IMR-90 (cell line): ENCODE measurements around the gene LMOD2.

Source experiments
- CEBPB ChIP-seq: IDR thresholded peaks from 2 replicates; pipeline ENCODE4 v1.6.1; 2012; ENCODE audit warnings: low read depth, low read length, improper control_type of control experiment
- NFE2L2 ChIP-seq: fragments of 150-350 bp; IDR thresholded peaks from 2 replicates; pipeline ENCODE4 v1.6.1; 2016; ENCODE audit warnings: low read depth, mild to moderate bottlenecking, low read length
- POLR2A ChIP-seq: IDR thresholded peaks from 2 replicates; pipeline ENCODE4 v1.6.1; 2012; ENCODE audit warnings: mild to moderate bottlenecking, low read depth, low read length
- RAD21 ChIP-seq: IDR thresholded peaks from 2 replicates; pipeline ENCODE4 v1.6.1; 2012; ENCODE audit warnings: low read length, improper control_type of control experiment
- TF ChIP-seq, protein P1 (sequence below): conservative IDR thresholded peaks from 2 replicates; pipeline ENCODE4 v1.5.1; 2012; ENCODE audit warnings: mild to moderate bottlenecking, low read depth, low read length, improper control_type of control experiment
- TF ChIP-seq, protein P2 (sequence below): fragments of 150-350 bp; IDR thresholded peaks from 2 replicates; pipeline ENCODE4 v1.6.1; 2017; ENCODE audit warnings: mild to moderate bottlenecking, antibody characterized with exemption, low read length, low read depth

DNA sequence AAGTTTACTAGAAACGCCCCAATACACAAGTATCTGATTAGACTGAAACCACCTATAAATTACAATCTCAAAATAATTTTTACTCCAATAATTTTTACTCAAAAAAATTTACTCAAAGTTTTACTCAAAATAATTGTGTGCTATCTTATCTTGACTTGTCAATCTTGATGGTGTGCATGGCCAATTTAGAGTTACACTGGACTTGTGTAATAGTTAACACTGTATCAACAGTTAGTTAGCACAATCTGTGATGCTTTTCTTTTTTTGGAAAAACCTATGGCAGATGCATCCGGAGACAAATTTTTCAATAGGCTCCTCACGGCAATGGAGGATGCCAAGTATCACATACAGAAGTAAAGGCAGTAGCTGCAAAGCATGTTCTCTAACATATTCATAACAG, 24.9 kb downstream of the LMOD2 start:
- TF ChIP-seq, protein P1, sequence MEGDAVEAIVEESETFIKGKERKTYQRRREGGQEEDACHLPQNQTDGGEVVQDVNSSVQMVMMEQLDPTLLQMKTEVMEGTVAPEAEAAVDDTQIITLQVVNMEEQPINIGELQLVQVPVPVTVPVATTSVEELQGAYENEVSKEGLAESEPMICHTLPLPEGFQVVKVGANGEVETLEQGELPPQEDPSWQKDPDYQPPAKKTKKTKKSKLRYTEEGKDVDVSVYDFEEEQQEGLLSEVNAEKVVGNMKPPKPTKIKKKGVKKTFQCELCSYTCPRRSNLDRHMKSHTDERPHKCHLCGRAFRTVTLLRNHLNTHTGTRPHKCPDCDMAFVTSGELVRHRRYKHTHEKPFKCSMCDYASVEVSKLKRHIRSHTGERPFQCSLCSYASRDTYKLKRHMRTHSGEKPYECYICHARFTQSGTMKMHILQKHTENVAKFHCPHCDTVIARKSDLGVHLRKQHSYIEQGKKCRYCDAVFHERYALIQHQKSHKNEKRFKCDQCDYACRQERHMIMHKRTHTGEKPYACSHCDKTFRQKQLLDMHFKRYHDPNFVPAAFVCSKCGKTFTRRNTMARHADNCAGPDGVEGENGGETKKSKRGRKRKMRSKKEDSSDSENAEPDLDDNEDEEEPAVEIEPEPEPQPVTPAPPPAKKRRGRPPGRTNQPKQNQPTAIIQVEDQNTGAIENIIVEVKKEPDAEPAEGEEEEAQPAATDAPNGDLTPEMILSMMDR = no peak
- TF ChIP-seq NFE2L2 (no peak), RAD21 (no peak), POLR2A (no peak), CEBPB (no peak)
- TF ChIP-seq, protein P2, sequence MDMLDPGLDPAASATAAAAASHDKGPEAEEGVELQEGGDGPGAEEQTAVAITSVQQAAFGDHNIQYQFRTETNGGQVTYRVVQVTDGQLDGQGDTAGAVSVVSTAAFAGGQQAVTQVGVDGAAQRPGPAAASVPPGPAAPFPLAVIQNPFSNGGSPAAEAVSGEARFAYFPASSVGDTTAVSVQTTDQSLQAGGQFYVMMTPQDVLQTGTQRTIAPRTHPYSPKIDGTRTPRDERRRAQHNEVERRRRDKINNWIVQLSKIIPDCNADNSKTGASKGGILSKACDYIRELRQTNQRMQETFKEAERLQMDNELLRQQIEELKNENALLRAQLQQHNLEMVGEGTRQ = no peak
